K562 (cell line): ENCODE data around the gene VIP. TPM values are rescaled to one million over a fixed set of nuclear protein-coding genes. Genes with fewer than 3 reads are reported as not detected.

Experiments used
- ATAC-seq: fragments of 200-7000 bp; cut with Tn5 transposase; 3 replicates; pipeline ENCODE4 v1.9.1; 2020; ENCODE audit warnings: moderate library complexity
- BruUV-seq: library from RNA; stranded (reverse); fragments of 400-500 nt; replicated peaks from 2 replicates; lab custom pipeline; 2021; lab: Mats Ljungman, UMichigan
- CTCF ChIA-PET: fragments of 300-600 bp; formaldehyde crosslinking; extraction: SDS; loops from one replicate; lab custom pipeline; 2021; ENCODE audit warnings: low intra/inter-chr PET ratio; lab: Yijun Ruan, JAX
- POLR2A ChIA-PET: fragments of 300-600, 350-650 bp; sonication (Branson Sonifier 250); formaldehyde crosslinking; extraction: SDS; loops from one replicate; lab custom pipeline; 2021; ENCODE audit warnings: antibody characterized with exemption, inconsistent platforms; lab: Yijun Ruan, JAX
- DNase-seq, 4 experiments: peaks; one replicate each; pipeline versions ENCODE4 v3.0.0 to v3.0.0-alpha.2; 2011 to 2018; ENCODE audit warnings: low spot score in 3 of 4, mixed read lengths in 3 of 4; ENCODE audit errors: extremely low read depth in 1 of 4
- FAIRE-seq: peaks from 2 replicates; lab custom pipeline; 2011; peaks lifted over from hg19 to GRCh38; lab: Jason Lieb, UNC
- H2AFZ ChIP-seq: 2 replicates; pipeline ENCODE4 v1.6.0; 2011; ENCODE audit warnings: low read depth, low read length, control low read depth, inconsistent platforms
- H3K27ac ChIP-seq: fragments of 200-600 bp; 3 replicates; pipeline ENCODE4 v1.8.0; 2011; ENCODE audit warnings: low read depth, mild to moderate bottlenecking, control low read depth, inconsistent platforms, low read length, moderate library complexity, mixed read lengths; ENCODE audit errors: extremely low read depth
- H3K27me3 ChIP-seq, 2 experiments: fragments of 300-600 bp in 1 of 2; 2 replicates in 1 of 2; 3 replicates in 1 of 2; pipeline versions ENCODE4 v1.6.0 to v1.8.0; 2011; ENCODE audit warnings: inconsistent platforms in 2 of 2, low read length in 2 of 2, mild to moderate bottlenecking in 1 of 2, mixed read lengths in 1 of 2, moderate library complexity in 1 of 2; ENCODE audit not compliant: control insufficient read depth in 2 of 2, insufficient read depth in 2 of 2
- H3K36me3 ChIP-seq: fragments of 300-600 bp; 3 replicates; pipeline ENCODE4 v1.8.0; 2011; ENCODE audit warnings: mild to moderate bottlenecking, low read length, inconsistent platforms; ENCODE audit not compliant: control insufficient read depth, insufficient read depth
- H3K4me1 ChIP-seq, 2 experiments: fragments of 200-600 bp in 1 of 2; replicated peaks in 1 of 2; 2 replicates in 1 of 2; 3 replicates in 1 of 2; pipeline versions ENCODE4 v1.5.1 to v1.8.0; 2011; ENCODE audit warnings: inconsistent platforms in 2 of 2, low read length in 2 of 2, mild to moderate bottlenecking in 1 of 2, mixed read lengths in 1 of 2, moderate library complexity in 1 of 2; ENCODE audit not compliant: control insufficient read depth in 2 of 2, insufficient read depth in 2 of 2
- H3K4me2 ChIP-seq: 2 replicates; pipeline ENCODE4 v1.6.1; 2011; ENCODE audit warnings: low read length, control low read depth, inconsistent platforms, mixed read lengths; ENCODE audit not compliant: insufficient read depth
- H3K4me3 ChIP-seq: fragments of 200-600 bp; sonication (generic), shearing (Covaris generic); 2 replicates; pipeline ENCODE4 v1.5.1; 2016; ENCODE audit warnings: control low read depth, inconsistent platforms
- H3K79me2 ChIP-seq: fragments of 200-600 bp; 3 replicates; pipeline ENCODE4 v1.8.0; 2011; ENCODE audit warnings: low read length, inconsistent platforms; ENCODE audit not compliant: control insufficient read depth, insufficient read depth
- H3K9ac ChIP-seq, 2 experiments: 2 replicates each; pipeline versions ENCODE4 v1.6.0 to v1.6.1; 2011; ENCODE audit warnings: low read depth in 2 of 2, low read length in 2 of 2, control low read depth in 1 of 2, inconsistent platforms in 1 of 2, mild to moderate bottlenecking in 1 of 2, mixed read lengths in 1 of 2; ENCODE audit not compliant: insufficient read depth in 1 of 2
- H3K9me1 ChIP-seq: one replicate; pipeline ENCODE4 v1.6.0; 2011; ENCODE audit warnings: inconsistent platforms, mild to moderate bottlenecking, low read length, moderate library complexity; ENCODE audit not compliant: control insufficient read depth, insufficient read depth
- H3K9me3 ChIP-seq: replicated peaks from 2 replicates; pipeline ENCODE4 v1.5.1; 2011; ENCODE audit warnings: low read depth, low read length, inconsistent platforms; ENCODE audit not compliant: control insufficient read depth, insufficient read depth
- H4K20me1 ChIP-seq: replicated peaks from 2 replicates; pipeline ENCODE4 v1.6.1; 2011; ENCODE audit warnings: low read length, inconsistent platforms, mixed read lengths; ENCODE audit not compliant: control insufficient read depth, insufficient read depth
- ADNP ChIP-seq: fragments of 200-800 bp; sonication (Bioruptor generic); IDR thresholded peaks from 2 replicates; pipeline ENCODE4 v1.6.1; 2016; ENCODE audit warnings: missing genetic modification characterization, missing compliant biosample characterization
- CTCFL ChIP-seq: IDR thresholded peaks from 2 replicates; pipeline ENCODE4 v1.6.1; 2011; ENCODE audit warnings: borderline replicate concordance, low read depth, mild to moderate bottlenecking, moderate library complexity, low read length; ENCODE audit not compliant: insufficient read depth, poor library complexity, severe bottlenecking
- HMGN3 ChIP-seq: IDR thresholded peaks from 2 replicates; pipeline ENCODE4 v1.6.1; 2011; ENCODE audit warnings: borderline replicate concordance, low read depth, mild to moderate bottlenecking, mixed read lengths, low read length; ENCODE audit not compliant: insufficient read length; ENCODE audit errors: extremely low read depth
- MCM7 ChIP-seq, 2 experiments: fragments of 450-650 bp; IDR thresholded peaks; 2 replicates each; pipeline ENCODE4 v1.6.1; 2016 to 2018
- NBN ChIP-seq: fragments of 450-650 bp; IDR thresholded peaks from 2 replicates; pipeline ENCODE4 v1.6.1; 2016; ENCODE audit warnings: low read depth, mild to moderate bottlenecking
- NFE2L1 ChIP-seq: fragments of 450-650 bp; IDR thresholded peaks from 2 replicates; pipeline ENCODE4 v1.6.1; 2016; ENCODE audit warnings: missing genetic modification characterization, low read depth, mild to moderate bottlenecking, missing compliant biosample characterization, moderate library complexity, borderline replicate concordance
- OTX1 ChIP-seq: fragments of 450-650 bp; formaldehyde crosslinking; IDR thresholded peaks from 2 replicates; pipeline ENCODE4 v1.4.0; 2022; ENCODE audit warnings: mild to moderate bottlenecking
- ZMIZ1 ChIP-seq, 2 experiments: fragments of 150-350 bp in 1 of 2; IDR thresholded peaks; 2 replicates each; pipeline ENCODE4 v1.6.1; 2012 to 2016; ENCODE audit warnings: low read depth in 2 of 2, low read length in 2 of 2, mild to moderate bottlenecking in 1 of 2, moderate library complexity in 1 of 2
- WGBS: fragments of 100-300 bp; shearing (Covaris generic); methylation state at CpG from one replicate; pipeline ENCODE4 v1.1.6; 2016; ENCODE audit warnings: low coverage, mixed read lengths; ENCODE audit not compliant: insufficient coverage; ENCODE audit errors: missing lambda C conversion rate; 5-methylcytosine and 5-hydroxymethylcytosine counted together
- in situ Hi-C: fragments of 300-500 bp; cut with MboI; formaldehyde crosslinking; loops from 4 replicates; pipeline ENCODE4 v1.15.0; 2018; ENCODE audit warnings: inconsistent platforms, mixed read lengths
- intact Hi-C: fragments of 100-400 bp; cut with micrococcal nuclease; formaldehyde crosslinking; loops from 2 replicates; pipeline ENCODE4 v1.14.2; 2022
- polyA plus RNA-seq, 8 experiments: library from polyadenylated mRNA; depleted of rRNA in 4 of 8; stranded (reverse) in 5 of 8; unstranded in 3 of 8; fragments of >200 nt; fragmentation: Nextera tagmentation in 2 of 8; fragmentation: Illumina TruSeq in 1 of 8; extraction: Ambion mirVana in 2 of 8; extraction: Trizol in 1 of 8; gene quantifications; 2 replicates each; pipeline versions ENCODE4 v1.2.1 to v1.2.3, GENCODE V29; 2011 to 2014; ENCODE audit warnings: inconsistent platforms in 1 of 8, missing spikeins in 1 of 8
- total RNA-seq, 7 experiments: library from RNA; depleted of rRNA in 6 of 7; stranded (reverse); fragments of >200 nt in 6 of 7; fragmentation: Illumina TruSeq in 2 of 7; extraction: Trizol in 2 of 7; gene quantifications; 2 replicates each; pipeline versions ENCODE4 v1.2.1 to v1.2.3, GENCODE V29; 2011 to 2021; ENCODE audit warnings: low replicate concordance in 1 of 7
- TF ChIP-seq, protein P1 (sequence below): fragments of 250-450 bp; sonication (Bioruptor Pico); IDR thresholded peaks from 2 replicates; pipeline ENCODE4 v1.5.0; 2021
- TF ChIP-seq, protein P2 (sequence below): fragments of 250-450 bp; sonication (Bioruptor Pico); IDR thresholded peaks from 2 replicates; pipeline ENCODE4 v1.8.0; 2021; ENCODE audit warnings: moderate library complexity, mild to moderate bottlenecking, inconsistent platforms
- TF ChIP-seq, protein P3 (sequence below), 3 experiments: fragments of 200-800 bp in 1 of 3; sonication (Bioruptor generic) in 1 of 3; sonication (generic) in 1 of 3; formaldehyde crosslinking in 1 of 3; IDR thresholded peaks; 2 replicates each; pipeline versions ENCODE4 v1.6.1 to v1.8.0; 2016 to 2022; ENCODE audit warnings: mild to moderate bottlenecking in 2 of 3, missing compliant biosample characterization in 2 of 3, missing genetic modification characterization in 2 of 3, missing genetic modification reagents in 1 of 3

Gene VIP
- total and polyA plus RNA-seq, 9 of the 15 experiments (the other 6 are each of a cell fraction or from before 2014, with no cell fraction given), result 0.08 TPM; not detected in 8

DNA sequence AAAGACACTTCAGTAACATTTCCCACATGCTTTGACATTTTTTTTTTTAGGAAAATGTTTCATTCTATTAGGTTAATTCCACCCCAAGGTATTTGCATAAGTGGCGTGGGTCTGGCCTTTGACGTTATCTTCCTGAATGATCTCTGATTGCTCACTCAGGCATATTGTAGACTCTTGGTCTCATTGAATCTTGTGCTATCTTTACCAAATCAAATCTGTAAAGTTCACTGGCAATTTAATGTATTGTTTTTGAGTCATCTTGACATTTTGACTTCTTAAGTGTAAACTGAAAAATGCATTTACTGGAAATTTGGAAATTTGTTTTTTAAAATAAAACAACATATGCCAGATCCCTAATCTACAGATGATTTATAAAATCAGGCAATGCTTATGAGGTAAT, 16.0 kb upstream of the VIP start:
- Histone ChIP-seq H3K27ac (no peak overlapping the region), H3K4me2 (no peak overlapping the region), H3K4me1 (no peaks in the 10 kb centered on the region), H3K27me3 (no peaks in the 10 kb centered on the region), H3K79me2 (no peaks in the 10 kb centered on the region), H2AFZ (no peak overlapping the region), H3K9me3 (no peaks in the 10 kb centered on the region), H4K20me1 (no peaks in the 10 kb centered on the region), H3K9ac (no peak overlapping the region), H3K36me3 (no peaks in the 10 kb centered on the region), H3K9me1 (no peaks in the 10 kb centered on the region), H3K4me3 (no peak overlapping the region)
- no TSS peak for BruUV-seq
- DNase-seq, result no peak
- no peak for FAIRE-seq
- 0% methylated on average over 2 of the region's 2 CpGs for WGBS
- in situ Hi-C loops (no loop called here), intact Hi-C loops (no loop called here)
- POLR2A ChIA-PET, result no interaction called here
- TF ChIP-seq NBN (no peak), ZMIZ1 (IDR thresholded peaks at IDR 0.05; ENCODE audit: low read depth in 2 of 2, low read length in 2 of 2) (no peak), NFE2L1 (tag) (no peak), MCM7 (IDR thresholded peaks at IDR 0.05) (no peak), CTCFL (no peak), ADNP (tag) (no peak), OTX1 (no peak), HMGN3 (no peak)
- TF ChIP-seq, protein P1, sequence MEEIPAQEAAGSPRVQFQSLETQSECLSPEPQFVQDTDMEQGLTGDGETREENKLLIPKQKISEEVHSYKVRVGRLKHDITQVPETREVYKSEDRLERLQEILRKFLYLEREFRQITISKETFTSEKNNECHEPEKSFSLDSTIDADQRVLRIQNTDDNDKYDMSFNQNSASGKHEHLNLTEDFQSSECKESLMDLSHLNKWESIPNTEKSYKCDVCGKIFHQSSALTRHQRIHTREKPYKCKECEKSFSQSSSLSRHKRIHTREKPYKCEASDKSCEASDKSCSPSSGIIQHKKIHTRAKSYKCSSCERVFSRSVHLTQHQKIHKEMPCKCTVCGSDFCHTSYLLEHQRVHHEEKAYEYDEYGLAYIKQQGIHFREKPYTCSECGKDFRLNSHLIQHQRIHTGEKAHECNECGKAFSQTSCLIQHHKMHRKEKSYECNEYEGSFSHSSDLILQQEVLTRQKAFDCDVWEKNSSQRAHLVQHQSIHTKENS (CRISPR knock-in tag), result no peak
- TF ChIP-seq, protein P2, sequence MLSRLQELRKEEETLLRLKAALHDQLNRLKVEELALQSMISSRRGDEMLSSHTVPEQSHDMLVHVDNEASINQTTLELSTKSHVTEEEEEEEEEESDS, result no peak
- TF ChIP-seq, protein P3, sequence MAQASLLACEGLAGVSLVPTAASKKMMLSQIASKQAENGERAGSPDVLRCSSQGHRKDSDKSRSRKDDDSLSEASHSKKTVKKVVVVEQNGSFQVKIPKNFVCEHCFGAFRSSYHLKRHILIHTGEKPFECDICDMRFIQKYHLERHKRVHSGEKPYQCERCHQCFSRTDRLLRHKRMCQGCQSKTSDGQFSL (CRISPR knock-in tag; IDR thresholded peaks at IDR 0.05), result no peak
- TF ChIP-seq, protein P3 (tag; IDR thresholded peaks at IDR 0.05), result no peak
- CTCF ChIA-PET, result no interaction called here
- ATAC-seq, result no peak
